GM21447 (cell line): ENCODE results near the gene NDUFS3.

Experiments used
- ATAC-seq: cut with Tn5 transposase; IDR thresholded peaks from one replicate; pipeline ENCODE4 v1.9.1; 2021; ENCODE audit not compliant: unreplicated experiment

NDUFS3 gene

GRCh38 chr11:47589977-47590861 is 11.3 kb downstream of the NDUFS3 start:
- ATAC-seq = no peak

- no peak for ATAC-seq
Observed at GRCh38 chr11:47591764-47592163, 12.9 kb downstream of the NDUFS3 start.

- no peak for ATAC-seq
Observed at GRCh38 chr11:47592251-47592650, 13.4 kb downstream of the NDUFS3 start.

- no peak for ATAC-seq
Observed at GRCh38 chr11:47592970-47593369, 14.1 kb downstream of the NDUFS3 start.

- no peak for ATAC-seq
Observed at GRCh38 chr11:47593492-47593933, 14.6 kb downstream of the NDUFS3 start.

- ATAC-seq = no peak
Observed at GRCh38 chr11:47593934-47594855, 15.3 kb downstream of the NDUFS3 start, which contains the start of gene C1QTNF4. Gene C1QTNF4, minus strand, starts transcription at chr11:47594411. Its CDS starts 3,601 bp downstream, at chr11:47590810.

GRCh38 chr11:47595029-47595428 is 16.2 kb downstream of the NDUFS3 start:
- ATAC-seq = no peak

- ATAC-seq = no peak
Observed at GRCh38 chr11:47595967-47596366, 17.1 kb downstream of the NDUFS3 start.

- ATAC-seq = no peak
Observed at GRCh38 chr11:47599902-47600301, 21.0 kb downstream of the NDUFS3 start.

GRCh38 chr11:47603295-47603694 is 24.4 kb downstream of the NDUFS3 start:
- no peak for ATAC-seq

- ATAC-seq = no peak
Observed at GRCh38 chr11:47605921-47606320, 27.0 kb downstream of the NDUFS3 start.

GRCh38 chr11:47606731-47607130 is 27.9 kb downstream of the NDUFS3 start:
- ATAC-seq = no peak

GRCh38 chr11:47607380-47607779 is 28.5 kb downstream of the NDUFS3 start:
- ATAC-seq = no peak

GRCh38 chr11:47609675-47610074 is 30.8 kb downstream of the NDUFS3 start:
- no peak for ATAC-seq

- ATAC-seq = peak; percentile 87
Observed at GRCh38 chr11:47611348-47611794, 32.5 kb downstream of the NDUFS3 start.

- ATAC-seq = no peak
Observed at GRCh38 chr11:47615249-47615648, 36.4 kb downstream of the NDUFS3 start.

- no peak for ATAC-seq
Observed at GRCh38 chr11:47616726-47617416, 38.0 kb downstream of the NDUFS3 start.

GRCh38 chr11:47617417-47617809 is 38.5 kb downstream of the NDUFS3 start:
- ATAC-seq = no peak

- ATAC-seq = no peak
Observed at GRCh38 chr11:47620836-47621378, 42.0 kb downstream of the NDUFS3 start.

GRCh38 chr11:47626234-47626633 is 47.4 kb downstream of the NDUFS3 start:
- ATAC-seq = no peak

- ATAC-seq = no peak
Observed at GRCh38 chr11:47628026-47628425, 49.2 kb downstream of the NDUFS3 start.
